Pancreas (tissue), 10 donors: ENCODE data around the gene CHADL. TPM values are rescaled to one million over a fixed set of nuclear protein-coding genes. Genes with fewer than 3 reads are reported as not detected.

Experiments used
- ATAC-seq, 4 donors: fragments of 200-7000 bp; cut with Tn5 transposase; one replicate each; pipeline versions ENCODE4 v1.8.0 to v1.9.1; 2020; ENCODE audit warnings: mild to moderate bottlenecking in 4 of 4, moderate library complexity in 4 of 4
- DNase-seq, 6 donors: peaks; one replicate each; pipeline ENCODE4 v3.0.0-alpha.2; 2020
- FAIRE-seq: peaks from 2 replicates; lab custom pipeline; 2012; peaks lifted over from hg19 to GRCh38; lab: Jason Lieb, UNC
- H3K27ac ChIP-seq, 4 donors: fragments of 200-600 bp; sonication (generic); 1 replicate in 3 of 4; 2 replicates in 1 of 4; pipeline versions ENCODE4 v1.5.0 to v1.8.0; 2020
- H3K27me3 ChIP-seq, 4 donors: fragments of 200-600 bp; one replicate each; pipeline ENCODE4 v1.8.0; 2021
- H3K36me3 ChIP-seq, 3 donors: fragments of 200-600 bp; sonication (generic) in 1 of 3; one replicate each; pipeline versions ENCODE4 v1.5.0 to v1.8.0; 2020 to 2021
- H3K4me1 ChIP-seq, 3 donors: fragments of 200-600 bp; one replicate each; pipeline ENCODE4 v1.8.0; 2021
- H3K4me3 ChIP-seq, 4 donors: fragments of 200-600 bp; sonication (generic) in 2 of 4; one replicate each; pipeline versions ENCODE4 v1.5.0 to v1.8.0; 2020 to 2021
- H3K9me3 ChIP-seq, 4 donors: fragments of 200-600 bp; one replicate each; pipeline ENCODE4 v1.8.0; 2021
- CTCF ChIP-seq, 4 donors: fragments of 200-600 bp; sonication (generic) in 3 of 4; IDR thresholded peaks; one replicate each; pipeline versions ENCODE4 v1.5.0 to v1.8.0; 2021; ENCODE audit warnings: antibody characterized with exemption in 4 of 4
- WGBS, 2 donors: extraction: QIAGEN DNeasy Blood & Tissue Kit; methylation state at CpG; one replicate each; pipeline ENCODE4 v1.1.7; 2013; 5-methylcytosine and 5-hydroxymethylcytosine counted together
- intact Hi-C, 3 donors: fragments of 100-400 bp; cut with DNase I; formaldehyde crosslinking; loops; one replicate each; pipeline versions ENCODE4 v1.11.1 to v1.14.2; 2022
- polyA plus RNA-seq, 2 donors: library from polyadenylated mRNA; stranded (reverse); fragments of 200-250 nt; gene quantifications; one replicate each; pipeline ENCODE4 v1.2.3, GENCODE V29; 2013
- total RNA-seq, 6 donors: library from RNA; stranded (reverse); fragmentation: NEBNext Ultra II Directional in 4 of 6; extraction: Animal tissue kit (Norgen Biotek cat#: 25700) in 4 of 6; gene quantifications; one replicate each; pipeline versions ENCODE4 v1.2.1 to v1.2.4, GENCODE V29; 2021 to 2023
- donor health status: healthy with polysubstance abuse.
- donor health status: DM: no; HTN: no; CAD: no; lungs with moderate emphysema.
- donor health status: DM: no; HTN: no; CAD: no.
- donor health status: control.
- donor health status: control.
- donor health status: Bipolar disorder and iron deficiency.
- donor health status: DM: yes; HTN: yes; CAD: no.
- donor health status: DM: no; HTN: no; CAD: no.
- donor health status: DM: no; HTN: no; CAD: no.
- donor health status: DM: yes; HTN: yes; CAD: no.

Gene CHADL
- total and polyA plus RNA-seq, 8 donors, result 0.95 to 4.9 (median 2.2) TPM

- Histone ChIP-seq H3K4me3 (no peak overlapping the region), H3K36me3 (peaks cover 0 to 8% (median 0%) of the 10 kb centered on the region in 3 donors), H3K27me3 (no peaks in the 10 kb centered on the region), H3K9me3 (no peaks in the 10 kb centered on the region), H3K4me1 (no peaks in the 10 kb centered on the region), H3K27ac (peak overlapping the region in 2 of 4 donors; percentile 1 to 57)
- FAIRE-seq (no peak), DNase-seq (no peak), ATAC-seq (peak in 2 of 4 donors; percentile 20 to 38)
- 84 to 91% methylated on average over 13 of the region's 13 CpGs for WGBS, 2 donors
- TF ChIP-seq CTCF (IDR thresholded peaks at IDR 0.05), result no peak
- intact Hi-C loops, result no loop called here
Observed at GRCh38 chr22:41216984-41217383, 23.7 kb downstream of the CHADL start.

- WGBS, 2 donors, result 87 to 93% methylated on average over 7 of the region's 7 CpGs
- H3K4me1 ChIP-seq, result no peaks in the 10 kb centered on the region
- no peak for DNase-seq
- H3K9me3 ChIP-seq, result no peaks in the 10 kb centered on the region
- no peaks in the 10 kb centered on the region for H3K27me3 ChIP-seq
- peaks cover 0 to 3% (median 0%) of the 10 kb centered on the region in 3 donors for H3K36me3 ChIP-seq
- FAIRE-seq, result no peak
- H3K4me3 ChIP-seq, result no peak overlapping the region
- TF ChIP-seq CTCF (IDR thresholded peaks at IDR 0.05), result no peak
- intact Hi-C loops, result no loop called here
- ATAC-seq, result no peak
- H3K27ac ChIP-seq, result no peak overlapping the region
Observed at GRCh38 chr22:41215926-41216325, 24.8 kb downstream of the CHADL start.

GRCh38 chr22:41215409-41215808 is 25.3 kb downstream of the CHADL start:
- intact Hi-C loops, result no loop called here
- Histone ChIP-seq H3K4me1 (no peaks in the 10 kb centered on the region), H3K27me3 (no peaks in the 10 kb centered on the region), H3K36me3 (no peaks in the 10 kb centered on the region), H3K9me3 (no peaks in the 10 kb centered on the region), H3K27ac (no peak overlapping the region), H3K4me3 (no peak overlapping the region)
- no peak for TF ChIP-seq CTCF (IDR thresholded peaks at IDR 0.05)
- FAIRE-seq, result no peak
- no peak for DNase-seq
- ATAC-seq, result no peak
- 95 to 97% methylated on average over 10 of the region's 10 CpGs for WGBS, 2 donors

GRCh38 chr22:41206719-41207118 is 34.0 kb downstream of the CHADL start:
- Histone ChIP-seq H3K4me3 (no peak overlapping the region), H3K4me1 (peaks cover 0 to 5% (median 0%) of the 10 kb centered on the region in 3 donors), H3K9me3 (no peaks in the 10 kb centered on the region), H3K27me3 (no peaks in the 10 kb centered on the region), H3K36me3 (no peaks in the 10 kb centered on the region), H3K27ac (no peak overlapping the region)
- DNase-seq (no peak), FAIRE-seq (no peak), ATAC-seq (no peak)
- 85 to 93% methylated on average over 9 of the region's 9 CpGs for WGBS, 2 donors
- intact Hi-C loops, result no loop called here
- no peak for TF ChIP-seq CTCF (IDR thresholded peaks at IDR 0.05)

- Histone ChIP-seq H3K27ac (peak within 1 kb of the TSS in 3 of 4 donors; percentile 30 to 56 (median 50)), H3K9me3 (no peaks in the 10 kb centered on the region), H3K36me3 (no peaks in the 10 kb centered on the region), H3K4me1 (peaks cover 0 to 5% (median 0%) of the 10 kb centered on the region in 3 donors), H3K27me3 (no peaks in the 10 kb centered on the region), H3K4me3 (peak within 1 kb of the TSS; percentile 44 to 92 (median 76))
- intact Hi-C loops, result no loop called here
- peak; percentile 91 for FAIRE-seq
- TF ChIP-seq CTCF (IDR thresholded peaks at IDR 0.05), result no peak
- 1% methylated on average over 47 of the region's 47 CpGs for WGBS, 2 donors
- ATAC-seq, result peak; percentile 100
- DNase-seq, result peak; percentile 95 to 98 (median 96)
Observed at GRCh38 chr22:41204992-41205900, 35.5 kb downstream of the CHADL start, which contains the start of gene L3MBTL2. Gene L3MBTL2, plus strand, starts transcription at chr22:41205312. Its CDS starts 51 bp downstream, at chr22:41205363.
